GM21723 (cell line): ENCODE measurements around the gene EEF1AKMT3.

Source experiments
- ATAC-seq: cut with Tn5 transposase; IDR thresholded peaks from one replicate; pipeline ENCODE4 v1.9.1; 2021; ENCODE audit warnings: mild to moderate bottlenecking, moderate library complexity; ENCODE audit not compliant: unreplicated experiment

The EEF1AKMT3 gene

GRCh38 chr12:57782243-57782607 is 9.8 kb downstream of the EEF1AKMT3 start:
- ATAC-seq, result peak; percentile 2

GRCh38 chr12:57782608-57783465 is 10.4 kb downstream of the EEF1AKMT3 start, which contains the start of gene TSFM:
TSFM (plus strand) TSS chr12:57782787; CDS start chr12:57782802, 15 bp downstream.
- ATAC-seq, result peak; percentile 90

GRCh38 chr12:57783466-57783801 is 11.0 kb downstream of the EEF1AKMT3 start:
- no peak for ATAC-seq

- no peak for ATAC-seq
These were observed 11.4 kb downstream of the EEF1AKMT3 start for GRCh38 chr12:57783861-57784260.

GRCh38 chr12:57793920-57794319 is 21.5 kb downstream of the EEF1AKMT3 start:
- no peak for ATAC-seq

GRCh38 chr12:57795354-57795753 is 22.9 kb downstream of the EEF1AKMT3 start:
- no peak for ATAC-seq

GRCh38 chr12:57796996-57797395 is 24.6 kb downstream of the EEF1AKMT3 start:
- no peak for ATAC-seq

GRCh38 chr12:57797933-57798332 is 25.5 kb downstream of the EEF1AKMT3 start:
- no peak for ATAC-seq

GRCh38 chr12:57800965-57801364 is 28.6 kb downstream of the EEF1AKMT3 start:
- no peak for ATAC-seq

GRCh38 chr12:57802607-57803006 is 30.2 kb downstream of the EEF1AKMT3 start:
- ATAC-seq, result no peak

GRCh38 chr12:57803319-57803893 is 31.0 kb downstream of the EEF1AKMT3 start:
- no peak for ATAC-seq

GRCh38 chr12:57806677-57807076 is 34.3 kb downstream of the EEF1AKMT3 start:
- no peak for ATAC-seq

- no peak for ATAC-seq
These were observed 34.9 kb downstream of the EEF1AKMT3 start for GRCh38 chr12:57807285-57807684.

- no peak for ATAC-seq
These were observed 35.9 kb downstream of the EEF1AKMT3 start for GRCh38 chr12:57808351-57808750.

GRCh38 chr12:57809425-57809824 is 37.0 kb downstream of the EEF1AKMT3 start:
- ATAC-seq, result no peak

- no peak for ATAC-seq
These were observed 38.0 kb downstream of the EEF1AKMT3 start for GRCh38 chr12:57810450-57810849.

- no peak for ATAC-seq
These were observed 38.8 kb downstream of the EEF1AKMT3 start for GRCh38 chr12:57811028-57811755.

- ATAC-seq, result no peak
These were observed 40.9 kb downstream of the EEF1AKMT3 start for GRCh38 chr12:57813111-57813970.

GRCh38 chr12:57813971-57814772 is 41.8 kb downstream of the EEF1AKMT3 start:
- ATAC-seq, result no peak
